Stimulated activated naive B cell treated with anti-CD40 and anti-IgM and Interleukin-4, amounts not matched to agents 10 μg/mL and 1 μg/mL and 100 μg/mL, for 72 hours (primary cell): ENCODE results near the gene COL7A1.
A peak's percentile ranks its signal among the peaks of the same experiment; 100 is the strongest.

Experiments
- ATAC-seq, 2 donors: fragments of 150-1000 bp; cut with Tn5 transposase; replicated peaks; 2 replicates each; pipeline ENCODE4 v1.10.0; 2021; ENCODE audit warnings: moderate library complexity in 1 of 2
- DNase-seq: peaks from one replicate; pipeline ENCODE4 v3.0.0; 2021
- H3K27ac Mint-ChIP-seq: one replicate; pipeline ENCODE4 v1.8.0; 2022; ENCODE audit warnings: mild to moderate bottlenecking, mixed read lengths
- H3K27me3 Mint-ChIP-seq, 2 donors: one replicate each; pipeline ENCODE4 v1.8.0; 2022; ENCODE audit warnings: mixed read lengths in 2 of 2
- H3K36me3 Mint-ChIP-seq, 2 donors: one replicate each; pipeline ENCODE4 v1.8.0; 2022; ENCODE audit warnings: mixed read lengths in 2 of 2, mild to moderate bottlenecking in 1 of 2
- H3K4me1 Mint-ChIP-seq, 2 donors: one replicate each; pipeline ENCODE4 v1.8.0; 2022; ENCODE audit warnings: mixed read lengths in 2 of 2, mild to moderate bottlenecking in 1 of 2
- H3K4me3 Mint-ChIP-seq, 2 donors: one replicate each; pipeline ENCODE4 v1.8.0; 2022; ENCODE audit warnings: mild to moderate bottlenecking in 2 of 2, mixed read lengths in 2 of 2, moderate library complexity in 1 of 2
- H3K9me3 Mint-ChIP-seq, 2 donors: one replicate each; pipeline ENCODE4 v1.8.0; 2022; ENCODE audit warnings: mixed read lengths in 2 of 2, mild to moderate bottlenecking in 1 of 2

The COL7A1 gene

DNA sequence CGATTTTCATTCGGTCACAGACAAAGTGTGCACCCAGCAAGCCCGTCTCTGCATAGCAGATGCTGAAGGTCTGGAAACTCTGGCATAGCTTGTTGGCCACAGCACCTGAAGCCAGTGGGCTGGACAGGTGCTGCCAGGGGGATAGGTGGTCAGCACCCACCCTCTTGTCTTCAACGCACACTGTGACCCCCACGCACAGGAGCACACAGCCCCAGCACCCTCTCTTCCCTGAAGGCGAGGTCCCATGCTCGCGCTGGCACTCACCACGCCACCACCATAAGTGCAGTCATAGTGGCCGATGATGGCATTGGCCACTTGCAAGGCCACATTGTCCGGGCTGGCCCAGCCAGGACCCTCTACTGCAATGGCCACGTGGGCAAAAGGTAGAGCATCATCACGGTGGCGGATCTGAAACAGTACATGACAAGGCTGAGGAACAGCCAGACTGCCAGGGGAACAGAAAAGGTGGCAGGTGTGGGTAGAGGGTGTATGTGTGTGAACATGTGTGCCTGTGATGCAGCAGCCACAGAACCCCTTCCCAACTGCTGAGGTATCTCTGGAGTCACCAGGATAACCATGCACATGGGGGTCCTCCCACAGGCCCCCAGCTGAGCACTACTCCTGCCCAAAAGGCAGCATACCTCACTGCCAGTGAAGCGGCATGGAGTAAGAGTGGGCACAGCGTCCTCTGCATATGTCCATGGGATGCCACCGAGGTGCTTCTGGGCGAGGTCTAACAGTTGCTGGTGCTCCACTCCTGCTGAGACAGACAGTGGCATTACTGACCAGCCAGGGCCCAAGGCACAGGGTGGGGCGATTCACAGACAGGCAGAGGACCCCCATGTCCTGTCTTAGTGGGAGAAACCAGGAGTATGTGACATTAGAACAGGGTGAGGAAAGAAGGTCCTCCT lies 5.8 kb upstream of the COL7A1 start:
- no peak for ATAC-seq
- no peak overlapping the region for H3K4me3 Mint-ChIP-seq
- H3K27ac Mint-ChIP-seq = no peak overlapping the region
- peaks cover 0 to 2% of the 10 kb centered on the region in 2 donors for H3K27me3 Mint-ChIP-seq
- no peaks in the 10 kb centered on the region for H3K9me3 Mint-ChIP-seq
- peaks cover 0 to 5% of the 10 kb centered on the region in 2 donors for H3K4me1 Mint-ChIP-seq
- peaks cover 29 to 65% of the 10 kb centered on the region in 2 donors for H3K36me3 Mint-ChIP-seq
- DNase-seq = no peak

DNA sequence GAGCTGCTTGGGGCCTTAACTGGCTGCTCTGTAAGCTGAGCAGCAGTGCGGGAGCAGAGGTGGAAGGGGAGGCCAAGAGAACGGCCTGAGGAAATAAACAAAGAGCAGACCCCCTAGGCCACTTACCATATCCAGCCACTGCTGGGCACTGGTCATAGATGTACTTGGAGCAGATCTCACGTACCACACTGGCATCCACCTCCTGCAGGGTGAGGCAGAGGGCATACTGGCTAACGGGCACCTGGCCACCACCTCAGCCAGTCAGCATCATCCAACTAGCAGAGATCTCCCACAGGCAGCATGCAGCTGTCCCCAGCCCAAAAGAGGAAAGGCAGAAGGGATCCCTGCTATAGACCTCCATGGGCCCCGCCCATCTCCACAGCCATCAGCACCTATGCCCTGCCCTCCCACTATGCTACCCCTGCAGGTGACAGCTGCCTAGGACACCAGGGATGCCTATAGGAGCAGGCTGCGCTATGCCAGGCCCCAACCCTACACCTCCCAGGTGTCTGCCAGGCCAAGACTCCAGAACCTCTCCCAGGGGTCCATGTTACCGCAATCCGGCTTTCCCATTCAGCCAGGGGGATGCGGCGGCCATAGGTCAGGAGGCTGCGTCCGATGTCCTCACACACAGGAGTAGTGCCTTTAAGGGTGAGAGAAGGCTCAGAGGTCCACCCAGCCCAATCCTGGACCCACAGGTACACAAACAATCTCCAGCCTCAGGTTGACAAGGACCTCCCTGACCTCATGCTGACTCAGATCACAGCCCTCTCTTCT lies 4.6 kb upstream of the COL7A1 start:
- peaks cover under 1 to 4% of the 10 kb centered on the region in 2 donors for H3K27me3 Mint-ChIP-seq
- H3K9me3 Mint-ChIP-seq = no peaks in the 10 kb centered on the region
- peaks cover 27 to 57% of the 10 kb centered on the region in 2 donors for H3K36me3 Mint-ChIP-seq
- DNase-seq = no peak
- no peak for ATAC-seq
- no peak overlapping the region for H3K27ac Mint-ChIP-seq
- H3K4me3 Mint-ChIP-seq = no peak overlapping the region
- peaks cover 5% of the 10 kb centered on the region in 2 donors for H3K4me1 Mint-ChIP-seq

GRCh38 chr3:48599077-48599501 lies 4.0 kb upstream of the COL7A1 start:
- DNase-seq (no peak), ATAC-seq (no peak)
- no peak overlapping the region for H3K4me3 Mint-ChIP-seq
- peaks cover 21 to 51% of the 10 kb centered on the region in 2 donors for H3K36me3 Mint-ChIP-seq
- peaks cover 10 to 11% of the 10 kb centered on the region in 2 donors for H3K4me1 Mint-ChIP-seq
- H3K27me3 Mint-ChIP-seq = peaks cover 7 to 9% of the 10 kb centered on the region in 2 donors
- H3K27ac Mint-ChIP-seq = no peak overlapping the region
- no peaks in the 10 kb centered on the region for H3K9me3 Mint-ChIP-seq

- peaks cover 10 to 11% of the 10 kb centered on the region in 2 donors for H3K4me1 Mint-ChIP-seq
- peaks cover 10 to 11% of the 10 kb centered on the region in 2 donors for H3K27me3 Mint-ChIP-seq
- peak overlapping the region; percentile 31 for H3K27ac Mint-ChIP-seq
- H3K36me3 Mint-ChIP-seq = peaks cover 20 to 50% of the 10 kb centered on the region in 2 donors
- ATAC-seq (no peak), DNase-seq (no peak)
- no peaks in the 10 kb centered on the region for H3K9me3 Mint-ChIP-seq
- no peak overlapping the region for H3K4me3 Mint-ChIP-seq
Observed at GRCh38 chr3:48598323-48599076, 3.4 kb upstream of the COL7A1 start.

DNA sequence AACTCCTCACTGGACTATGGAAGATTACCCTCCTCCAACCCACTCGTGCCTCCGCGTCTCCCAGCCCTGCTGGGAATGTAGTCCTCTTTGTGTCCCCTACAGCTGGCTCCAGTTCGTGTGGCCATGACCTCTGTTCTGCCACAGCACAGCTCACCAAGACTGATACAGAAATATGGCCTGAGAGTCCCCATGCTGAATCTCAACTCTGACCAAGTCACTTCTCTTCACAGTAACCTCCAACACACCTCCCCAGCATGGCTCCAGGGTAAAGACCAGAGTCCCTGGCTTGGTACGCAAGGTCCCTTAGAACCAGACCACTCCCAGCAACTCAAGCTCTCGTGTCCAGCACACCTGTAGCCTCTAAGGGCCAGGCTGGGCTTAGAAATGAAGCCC lies 2.3 kb upstream of the COL7A1 start:
- Mint-ChIP-seq H3K27me3 (peaks cover 20 to 22% of the 10 kb centered on the region in 2 donors), H3K36me3 (peaks cover 14 to 42% of the 10 kb centered on the region in 2 donors), H3K27ac (peak overlapping the region; percentile 87), H3K4me1 (peaks cover 10 to 11% of the 10 kb centered on the region in 2 donors), H3K9me3 (no peaks in the 10 kb centered on the region), H3K4me3 (no peak overlapping the region)
- no peak for ATAC-seq
- no peak for DNase-seq

- no peak overlapping the region for H3K27ac Mint-ChIP-seq
- peaks cover 12 to 38% of the 10 kb centered on the region in 2 donors for H3K36me3 Mint-ChIP-seq
- DNase-seq (no peak), ATAC-seq (peak in 1 of 2 donors; percentile 6)
- H3K9me3 Mint-ChIP-seq = no peaks in the 10 kb centered on the region
- peaks cover 10 to 11% of the 10 kb centered on the region in 2 donors for H3K4me1 Mint-ChIP-seq
- H3K4me3 Mint-ChIP-seq = no peak overlapping the region
- H3K27me3 Mint-ChIP-seq = peaks cover 20 to 27% of the 10 kb centered on the region in 2 donors
Observed at GRCh38 chr3:48596676-48597407, 1.7 kb upstream of the COL7A1 start.

GRCh38 chr3:48596157-48596556 lies 1.0 kb upstream of the COL7A1 start:
- H3K36me3 Mint-ChIP-seq = peaks cover 12 to 38% of the 10 kb centered on the region in 2 donors
- no peak for ATAC-seq
- H3K27ac Mint-ChIP-seq = no peak overlapping the region
- no peak overlapping the region for H3K4me3 Mint-ChIP-seq
- H3K4me1 Mint-ChIP-seq = peaks cover 10 to 11% of the 10 kb centered on the region in 2 donors
- H3K27me3 Mint-ChIP-seq = peaks cover 21 to 29% of the 10 kb centered on the region in 2 donors
- DNase-seq = no peak
- H3K9me3 Mint-ChIP-seq = no peaks in the 10 kb centered on the region

DNA sequence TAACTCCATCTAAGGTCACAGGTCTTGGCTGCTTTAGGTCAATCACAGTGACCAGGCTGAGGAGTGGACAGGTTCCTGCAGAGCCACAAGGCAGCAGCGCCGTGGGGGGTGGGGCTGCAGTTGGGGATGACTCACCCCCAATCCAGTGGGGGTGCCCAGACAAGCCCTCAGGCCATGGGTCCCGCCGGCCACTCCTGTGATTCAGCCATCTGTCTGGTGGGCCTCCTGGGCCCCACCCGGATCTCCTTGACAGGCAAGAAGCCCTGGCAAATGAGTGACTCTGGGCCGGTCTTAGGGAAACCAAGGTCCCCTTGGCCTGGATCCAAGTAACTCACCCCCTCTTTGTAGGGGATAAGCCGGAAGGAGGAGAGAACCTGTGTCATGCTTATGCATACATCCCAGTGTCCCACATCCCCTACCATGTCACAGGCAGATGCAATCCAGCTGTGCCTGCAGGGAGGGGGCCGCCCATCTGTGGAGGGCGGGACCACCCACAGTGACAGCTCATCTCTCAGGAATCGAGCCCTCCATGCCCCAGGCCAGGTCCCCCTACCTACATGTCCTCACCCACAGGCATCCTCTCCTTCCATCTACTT lies 495 bp upstream of the COL7A1 start:
- DNase-seq = no peak
- peak overlapping the region; percentile 53 to 70 for H3K4me3 Mint-ChIP-seq

GRCh38 chr3:48594417-48595049 lies 596 bp downstream of the COL7A1 start:
- peak; percentile 5 to 13 for ATAC-seq
- Mint-ChIP-seq H3K4me3 (peak overlapping the region; percentile 70 to 75), H3K27me3 (peaks cover 37 to 43% of the 10 kb centered on the region in 2 donors)

More for the DNA sequence above, 495 bp upstream of the COL7A1 start:
- peak; percentile 23 to 27 for ATAC-seq
- H3K9me3 Mint-ChIP-seq = no peaks in the 10 kb centered on the region
- peaks cover 27 to 35% of the 10 kb centered on the region in 2 donors for H3K27me3 Mint-ChIP-seq
- peaks cover 12 to 34% of the 10 kb centered on the region in 2 donors for H3K36me3 Mint-ChIP-seq
- H3K27ac Mint-ChIP-seq = no peak overlapping the region
- H3K4me1 Mint-ChIP-seq = peaks cover 10 to 11% of the 10 kb centered on the region in 2 donors

DNA sequence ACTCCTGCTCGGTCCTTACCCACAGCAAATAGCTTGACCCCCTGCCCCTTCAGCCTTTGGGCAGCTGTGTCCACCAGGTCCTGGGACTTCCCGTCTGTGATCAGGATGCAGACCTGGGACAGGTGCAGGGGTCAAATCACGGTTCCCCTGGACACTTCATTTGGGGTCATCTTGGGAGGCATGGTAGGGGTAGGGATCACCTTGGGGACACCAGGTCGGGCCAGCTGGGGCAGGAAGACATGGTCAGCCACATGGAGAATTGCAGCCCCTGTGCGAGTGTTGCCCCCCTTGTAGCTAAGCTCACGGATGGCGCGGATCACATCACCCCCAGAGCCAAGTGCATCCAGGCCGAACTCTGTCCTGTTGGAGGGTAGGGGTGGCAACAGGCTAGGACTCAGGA lies 1.8 kb downstream of the COL7A1 start:
- Mint-ChIP-seq H3K27me3 (peaks cover 46 to 54% of the 10 kb centered on the region in 2 donors), H3K36me3 (peaks cover 0 to 15% of the 10 kb centered on the region in 2 donors), H3K4me1 (peaks cover 10 to 11% of the 10 kb centered on the region in 2 donors), H3K4me3 (no peak overlapping the region), H3K27ac (no peak overlapping the region), H3K9me3 (no peaks in the 10 kb centered on the region)
- no peak for DNase-seq
- ATAC-seq = no peak

More at GRCh38 chr3:48594417-48595049, 596 bp downstream of the COL7A1 start:
- Mint-ChIP-seq H3K36me3 (peaks cover 8 to 26% of the 10 kb centered on the region in 2 donors), H3K27ac (peak overlapping the region; percentile 25), H3K9me3 (no peaks in the 10 kb centered on the region), H3K4me1 (peaks cover 10 to 11% of the 10 kb centered on the region in 2 donors)
- DNase-seq = no peak

DNA sequence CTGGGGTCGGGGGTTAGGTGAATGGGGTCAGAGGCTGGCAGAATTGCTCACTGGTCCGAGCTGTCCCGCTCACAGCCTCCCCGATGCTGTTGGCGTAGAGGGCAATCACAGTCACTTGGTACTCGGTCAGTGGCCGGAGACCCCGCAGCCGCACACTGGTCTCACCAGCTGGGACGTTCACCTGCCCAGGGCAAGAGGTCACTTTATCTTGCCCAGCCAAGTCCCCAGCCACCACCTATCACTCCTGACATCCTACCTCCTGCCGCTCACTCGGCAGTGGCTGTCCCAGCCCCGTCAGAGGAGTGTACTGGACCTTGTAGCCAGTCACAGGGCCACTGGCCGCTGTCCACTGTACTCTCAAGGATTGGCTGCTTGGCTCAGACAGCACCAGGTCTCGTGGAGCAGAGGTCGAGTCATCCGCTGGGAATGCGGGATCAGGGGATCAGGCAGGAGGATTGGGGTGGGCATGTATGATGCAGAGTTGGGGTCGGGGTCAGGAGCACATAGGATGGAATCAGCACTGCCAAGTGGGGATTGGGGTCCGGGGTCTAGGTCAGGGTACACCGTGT lies 2.5 kb downstream of the COL7A1 start:
- DNase-seq (no peak), ATAC-seq (no peak)
- Mint-ChIP-seq H3K4me1 (peaks cover 10 to 17% of the 10 kb centered on the region in 2 donors), H3K9me3 (no peaks in the 10 kb centered on the region), H3K36me3 (peaks cover 0 to 9% of the 10 kb centered on the region in 2 donors), H3K27me3 (peaks cover 53 to 61% of the 10 kb centered on the region in 2 donors), H3K27ac (no peak overlapping the region), H3K4me3 (no peak overlapping the region)

DNA sequence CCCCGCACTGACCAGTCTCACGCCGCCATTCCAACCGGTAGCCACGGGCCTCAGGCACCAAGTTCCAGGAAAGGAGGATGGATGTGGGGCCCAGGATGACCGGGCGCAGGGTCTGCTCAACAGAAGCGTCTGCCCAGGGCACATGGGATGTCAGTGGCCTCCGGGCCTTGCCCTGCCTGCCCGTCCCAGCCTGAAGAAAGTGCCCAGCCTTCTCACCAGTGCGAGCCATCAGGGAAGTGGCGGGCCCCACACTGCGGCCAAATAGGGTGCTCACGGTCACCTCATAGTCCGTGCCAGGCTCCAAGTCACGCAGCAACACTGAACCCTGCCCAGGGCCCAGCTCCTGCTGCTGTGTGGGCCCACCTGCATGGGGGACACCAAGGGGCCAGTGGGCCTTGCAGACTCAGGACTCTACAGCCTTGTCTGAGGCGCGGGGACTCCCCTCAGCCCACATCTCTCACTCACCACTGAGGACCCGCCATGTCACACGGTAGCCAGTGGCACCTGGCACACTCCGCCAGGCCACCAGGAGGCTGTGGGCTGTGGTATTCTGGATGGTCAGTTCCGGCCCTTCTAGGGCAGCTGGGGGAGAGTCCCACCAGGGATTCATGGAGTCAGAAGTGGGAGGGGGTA lies 3.1 kb downstream of the COL7A1 start:
- Mint-ChIP-seq H3K27ac (no peak overlapping the region), H3K4me1 (peaks cover 10 to 17% of the 10 kb centered on the region in 2 donors), H3K27me3 (peaks cover 59 to 67% of the 10 kb centered on the region in 2 donors), H3K9me3 (no peaks in the 10 kb centered on the region), H3K4me3 (no peak overlapping the region), H3K36me3 (peaks cover 0 to 4% of the 10 kb centered on the region in 2 donors)
- no peak for ATAC-seq
- no peak for DNase-seq
